Smooth muscle cell of the umbilical artery (primary cell): ENCODE measurements around the gene SPINK5. TPM values are rescaled to one million over a fixed set of nuclear protein-coding genes. Genes with fewer than 3 reads are reported as not detected.

Experiments
- total RNA-seq: library from RNA; depleted of rRNA; stranded (reverse); fragments of >200 nt; gene quantifications from 2 replicates; pipeline ENCODE4 v1.2.3, GENCODE V29; 2014

SPINK5 gene
- total RNA-seq: not detected in 2 replicates

GRCh38 chr5:148063861-148064260, at the start of gene SPINK5:
Gene SPINK5, plus strand, starts transcription at chr5:148063980. Its CDS starts 65 bp downstream, at chr5:148064045.

GRCh38 chr5:148168246-148168645, 104.5 kb downstream of the SPINK5 start, which contains the start of gene SPINK14:
Gene SPINK14, plus strand, starts transcription at chr5:148168546. Its CDS starts 1,187 bp downstream, at chr5:148169733.

Other genes with a start within 250 kb of the SPINK5 start
- 0.23 and 0.59 TPM in 2 replicates for gene SPINK1, start 232.3 kb upstream of the SPINK5 start, total RNA-seq
- not detected in 2 replicates for gene SCGB3A2, start 185.3 kb upstream of the SPINK5 start, total RNA-seq
- gene C5orf46, start 157.4 kb upstream of the SPINK5 start, total RNA-seq: 16.0 and 16.8 TPM in 2 replicates
- not detected in 2 replicates for gene SPINK14, start 104.6 kb downstream of the SPINK5 start, total RNA-seq
- gene SPINK6, start 139.1 kb downstream of the SPINK5 start, total RNA-seq: not detected in 2 replicates
- not detected in 2 replicates for gene MARCOL, start 174.5 kb downstream of the SPINK5 start, total RNA-seq
- gene SPINK13, start 204.8 kb downstream of the SPINK5 start, total RNA-seq: not detected in 2 replicates
- gene SPINK7, start 248.4 kb downstream of the SPINK5 start, total RNA-seq: not detected in 2 replicates